MCF 10A (cell line): ENCODE results near the gene NRXN3. TPM values are rescaled to one million over a fixed set of nuclear protein-coding genes. Genes with fewer than 3 reads are reported as not detected.

Source experiments
- BruUV-seq: library from RNA; stranded (reverse); fragments of 400-500 nt; replicated peaks from 2 replicates; lab custom pipeline; 2021; lab: Mats Ljungman, UMichigan
- CTCF ChIA-PET: fragments of 300-600 bp; sonication (Branson Sonifier 250); formaldehyde crosslinking; extraction: SDS; loops from one replicate; lab custom pipeline; 2021; ENCODE audit warnings: antibody characterized with exemption, inconsistent platforms; lab: Yijun Ruan, JAX
- POLR2A ChIA-PET: fragments of 300-600, 350-650 bp; sonication (Branson Sonifier 250); formaldehyde crosslinking; extraction: SDS; loops from one replicate; lab custom pipeline; 2020; ENCODE audit warnings: antibody characterized with exemption, inconsistent platforms; lab: Yijun Ruan, JAX
- DNase-seq: peaks from one replicate; pipeline ENCODE4 v3.0.0-alpha.2; 2018; ENCODE audit not compliant: unreplicated experiment
- H3K27ac Mint-ChIP-seq: one replicate; pipeline ENCODE4 v1.8.0; 2022; ENCODE audit warnings: mild to moderate bottlenecking, low read depth, mixed read lengths; ENCODE audit not compliant: unreplicated experiment
- H3K27me3 Mint-ChIP-seq: one replicate; pipeline ENCODE4 v1.8.0; 2022; ENCODE audit warnings: mixed read lengths; ENCODE audit not compliant: insufficient read depth, unreplicated experiment
- H3K36me3 Mint-ChIP-seq: one replicate; pipeline ENCODE4 v1.8.0; 2022; ENCODE audit warnings: mild to moderate bottlenecking, moderate library complexity, mixed read lengths; ENCODE audit not compliant: insufficient read depth, unreplicated experiment
- H3K4me1 Mint-ChIP-seq: one replicate; pipeline ENCODE4 v1.8.0; 2022; ENCODE audit warnings: mixed read lengths; ENCODE audit not compliant: insufficient read depth, unreplicated experiment
- H3K4me3 Mint-ChIP-seq: one replicate; pipeline ENCODE4 v1.8.0; 2022; ENCODE audit warnings: mild to moderate bottlenecking, moderate library complexity, mixed read lengths; ENCODE audit not compliant: unreplicated experiment
- H3K9me3 Mint-ChIP-seq: one replicate; pipeline ENCODE4 v1.8.0; 2022; ENCODE audit warnings: mixed read lengths; ENCODE audit not compliant: unreplicated experiment
- CTCF ChIP-seq: fragments of 200-600 bp; IDR thresholded peaks from one replicate; pipeline ENCODE4 v1.8.0; 2022; ENCODE audit warnings: antibody characterized with exemption, mild to moderate bottlenecking; ENCODE audit not compliant: unreplicated experiment
- intact Hi-C: fragments of 100-400 bp; cut with micrococcal nuclease; formaldehyde crosslinking; loops from 2 replicates; pipeline ENCODE4 v1.14.1; 2022
- total RNA-seq: library from RNA; stranded (reverse); gene quantifications from 2 replicates; pipeline ENCODE4 v1.2.3, GENCODE V29; 2022

NRXN3 gene
- total RNA-seq, 1 experiment from 2014 or later, result not detected

- Mint-ChIP-seq H3K4me1 (no peaks in the 10 kb centered on the region), H3K27ac (no peak overlapping the region), H3K9me3 (no peaks in the 10 kb centered on the region), H3K4me3 (no peak overlapping the region), H3K36me3 (no peaks in the 10 kb centered on the region), H3K27me3 (peaks cover 71% of the 10 kb centered on the region)
- intact Hi-C loops, result no loop called here
- TF ChIP-seq CTCF, result no peak
- POLR2A ChIA-PET, result no interaction called here
- BruUV-seq, result no TSS peak
- CTCF ChIA-PET, result no interaction called here
- no peak for DNase-seq
These were observed 62.2 kb downstream of the NRXN3 start for GRCh38 chr14:78232231-78233000.

- Mint-ChIP-seq H3K27me3 (peaks cover 56% of the 10 kb centered on the region), H3K4me3 (no peak overlapping the region), H3K27ac (no peak overlapping the region), H3K4me1 (no peaks in the 10 kb centered on the region), H3K9me3 (no peaks in the 10 kb centered on the region), H3K36me3 (no peaks in the 10 kb centered on the region)
- BruUV-seq, result no TSS peak
- DNase-seq, result no peak
- ChIA-PET CTCF (interaction anchor here (1.4 kb wide), 1 partner anchor 10 kb away, joined by 7 read pairs; no protein-coding TSS in a partner anchor), POLR2A (no interaction called here)
- intact Hi-C loops, result no loop called here
- no peak for TF ChIP-seq CTCF
These were observed 68.0 kb downstream of the NRXN3 start for GRCh38 chr14:78238141-78238540.

GRCh38 chr14:78240567-78240966 lies 70.4 kb downstream of the NRXN3 start:
- H3K27me3 Mint-ChIP-seq, result peaks cover 44% of the 10 kb centered on the region
- CTCF ChIA-PET, result no interaction called here
- POLR2A ChIA-PET, result no interaction called here
- no peaks in the 10 kb centered on the region for H3K36me3 Mint-ChIP-seq
- no peak overlapping the region for H3K4me3 Mint-ChIP-seq
- intact Hi-C loops, result no loop called here
- no TSS peak for BruUV-seq
- no peaks in the 10 kb centered on the region for H3K4me1 Mint-ChIP-seq
- TF ChIP-seq CTCF, result no peak
- DNase-seq, result no peak
- H3K27ac Mint-ChIP-seq, result no peak overlapping the region
- H3K9me3 Mint-ChIP-seq, result no peaks in the 10 kb centered on the region

- Mint-ChIP-seq H3K4me3 (no peak overlapping the region), H3K9me3 (no peaks in the 10 kb centered on the region), H3K27me3 (peaks cover 40% of the 10 kb centered on the region), H3K36me3 (no peaks in the 10 kb centered on the region), H3K27ac (no peak overlapping the region), H3K4me1 (no peaks in the 10 kb centered on the region)
- no TSS peak for BruUV-seq
- intact Hi-C loops, result no loop called here
- ChIA-PET CTCF (no interaction called here), POLR2A (interaction anchor here (0.7 kb wide), 1 partner anchor 8 kb away, joined by 3 read pairs; no protein-coding TSS in a partner anchor)
- no peak for DNase-seq
- TF ChIP-seq CTCF, result no peak
These were observed 71.9 kb downstream of the NRXN3 start for GRCh38 chr14:78242086-78242485.
